NOMO-1 treated with dmso at 0.1 percent for 144 hours (cell line): ENCODE measurements around the gene PTCH2.
A peak's percentile ranks its signal among the peaks of the same experiment; 100 is the strongest.
"Not testable (repeated sequence)": the region's sequence is repeated elsewhere in the genome, so short reads cannot be mapped to it uniquely, and the experiment has no call there.

Experiments
- DNase-seq: peaks from one replicate; lab custom pipeline; 2025; ENCODE audit not compliant: unreplicated experiment; lab: John Stamatoyannopoulos, UW

Gene PTCH2

GRCh38 chr1:44819608-44820327, 23.3 kb downstream of the PTCH2 start:
- peak; percentile 93 for DNase-seq

DNA sequence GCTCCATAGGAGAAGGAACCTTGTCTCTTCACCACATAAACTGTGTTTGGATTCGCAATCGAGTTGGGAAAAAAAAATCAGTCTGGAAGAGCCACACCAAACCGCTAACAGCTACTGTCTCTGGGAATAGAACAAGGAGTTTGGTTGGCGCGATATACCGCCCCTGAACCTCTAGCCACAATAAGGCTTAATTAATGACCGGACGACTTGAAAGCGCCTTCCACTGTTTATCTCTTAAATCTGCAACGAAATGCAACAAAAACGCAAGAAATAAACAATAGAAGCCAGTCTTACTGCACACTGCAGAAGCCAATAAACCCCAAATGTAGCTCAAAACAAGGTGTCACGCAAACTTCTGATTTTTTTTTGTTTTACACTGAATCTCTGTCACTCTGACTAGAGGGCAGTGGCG, 23.9 kb downstream of the PTCH2 start:
- DNase-seq = no peak

GRCh38 chr1:44817771-44818495, 25.1 kb downstream of the PTCH2 start:
- no peak for DNase-seq

DNA sequence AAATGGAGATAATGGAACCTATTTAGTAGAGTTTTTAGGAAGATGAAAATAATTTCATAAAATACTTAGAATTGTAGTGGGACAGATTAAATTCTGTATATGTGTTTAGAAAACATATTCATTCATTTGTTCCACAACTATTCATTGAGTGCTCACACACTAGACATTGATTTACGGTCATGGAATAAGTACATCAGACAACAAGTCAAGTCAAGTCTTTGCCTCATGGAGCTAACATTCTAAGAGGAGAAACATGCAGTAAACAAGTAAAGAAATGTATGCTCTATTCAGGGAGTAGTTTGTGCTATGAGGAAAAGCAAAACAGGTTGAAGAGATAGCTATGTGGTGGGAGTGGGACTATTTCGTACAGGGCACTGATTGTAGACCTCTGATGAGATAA, 25.7 kb downstream of the PTCH2 start:
- no peak for DNase-seq

GRCh38 chr1:44815926-44816325, 27.1 kb downstream of the PTCH2 start:
- DNase-seq = not testable (repeated sequence)

DNA sequence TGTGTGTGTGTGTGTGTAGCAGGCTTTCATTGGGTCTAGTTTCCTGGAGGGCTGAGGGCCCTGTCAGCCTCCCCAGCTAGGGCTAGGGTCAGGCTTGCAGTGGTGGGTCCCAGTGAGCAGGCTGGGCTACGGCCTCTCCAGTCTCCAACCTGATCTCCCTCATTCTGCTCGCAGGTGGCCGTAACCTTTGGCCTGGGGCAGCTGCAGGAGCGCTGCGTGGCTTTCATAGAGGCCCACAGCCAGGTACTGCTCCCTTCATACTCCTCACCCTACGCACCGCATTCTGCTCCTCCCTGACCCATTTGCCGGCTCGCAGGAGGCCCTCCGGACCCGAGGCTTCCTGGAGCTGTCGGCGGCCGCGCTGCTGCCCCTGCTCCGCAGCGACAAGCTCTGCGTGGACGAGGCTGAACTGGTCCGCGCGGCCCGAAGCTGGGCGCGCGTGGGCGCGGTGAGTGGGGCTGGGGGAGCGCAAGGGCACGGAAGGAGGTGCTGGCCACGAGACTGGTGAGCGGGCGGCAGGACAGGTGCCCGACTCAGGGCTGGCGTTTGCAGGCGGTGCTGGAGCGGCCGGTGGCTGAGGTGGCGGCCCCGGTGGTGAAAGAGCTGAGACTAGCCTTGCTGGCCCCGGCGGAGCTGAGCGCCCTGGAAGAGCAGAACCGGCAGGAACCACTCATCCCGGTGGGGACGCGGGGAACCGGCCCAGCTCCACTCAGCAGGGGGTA, 30.1 kb downstream of the PTCH2 start:
- no peak for DNase-seq

DNA sequence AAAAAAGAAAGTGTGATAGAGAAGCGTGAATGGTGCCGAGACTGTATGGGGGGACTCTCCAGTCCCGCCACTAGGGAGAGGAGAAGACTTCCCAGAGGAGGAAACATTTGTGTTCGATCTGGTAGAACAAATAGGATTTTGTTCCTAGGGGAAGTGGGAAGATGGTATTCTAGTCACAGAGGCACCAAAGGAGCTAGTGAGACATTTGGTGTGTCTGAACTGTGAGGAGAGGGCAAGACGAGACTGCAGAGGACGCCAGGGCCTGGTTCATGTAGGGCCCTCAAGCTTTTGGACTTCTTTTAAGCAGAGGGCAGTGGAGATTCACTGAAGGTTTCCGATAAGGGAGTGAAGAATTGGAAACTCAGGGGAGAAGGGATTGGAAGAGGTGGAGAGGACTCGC, 31.8 kb downstream of the PTCH2 start:
- no peak for DNase-seq

DNA sequence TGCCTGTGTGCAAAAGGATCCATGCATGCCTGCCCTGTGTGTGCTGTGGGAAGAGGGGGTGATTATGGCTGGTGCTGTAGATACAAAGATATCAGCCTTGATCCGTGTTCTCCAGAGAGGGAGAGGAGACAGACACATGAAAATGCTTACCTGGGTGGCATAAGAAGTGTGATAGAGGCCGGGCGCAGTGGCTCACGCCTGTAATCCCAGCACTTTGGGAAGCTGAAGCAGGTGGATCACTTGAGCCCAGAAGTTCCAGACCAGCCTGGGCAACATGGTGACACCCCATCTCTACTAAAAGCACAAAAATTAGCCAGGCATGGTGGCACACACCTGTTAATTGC, 32.3 kb downstream of the PTCH2 start:
- DNase-seq = not testable (repeated sequence)

GRCh38 chr1:44810101-44810761, 32.8 kb downstream of the PTCH2 start:
- DNase-seq = no peak

DNA sequence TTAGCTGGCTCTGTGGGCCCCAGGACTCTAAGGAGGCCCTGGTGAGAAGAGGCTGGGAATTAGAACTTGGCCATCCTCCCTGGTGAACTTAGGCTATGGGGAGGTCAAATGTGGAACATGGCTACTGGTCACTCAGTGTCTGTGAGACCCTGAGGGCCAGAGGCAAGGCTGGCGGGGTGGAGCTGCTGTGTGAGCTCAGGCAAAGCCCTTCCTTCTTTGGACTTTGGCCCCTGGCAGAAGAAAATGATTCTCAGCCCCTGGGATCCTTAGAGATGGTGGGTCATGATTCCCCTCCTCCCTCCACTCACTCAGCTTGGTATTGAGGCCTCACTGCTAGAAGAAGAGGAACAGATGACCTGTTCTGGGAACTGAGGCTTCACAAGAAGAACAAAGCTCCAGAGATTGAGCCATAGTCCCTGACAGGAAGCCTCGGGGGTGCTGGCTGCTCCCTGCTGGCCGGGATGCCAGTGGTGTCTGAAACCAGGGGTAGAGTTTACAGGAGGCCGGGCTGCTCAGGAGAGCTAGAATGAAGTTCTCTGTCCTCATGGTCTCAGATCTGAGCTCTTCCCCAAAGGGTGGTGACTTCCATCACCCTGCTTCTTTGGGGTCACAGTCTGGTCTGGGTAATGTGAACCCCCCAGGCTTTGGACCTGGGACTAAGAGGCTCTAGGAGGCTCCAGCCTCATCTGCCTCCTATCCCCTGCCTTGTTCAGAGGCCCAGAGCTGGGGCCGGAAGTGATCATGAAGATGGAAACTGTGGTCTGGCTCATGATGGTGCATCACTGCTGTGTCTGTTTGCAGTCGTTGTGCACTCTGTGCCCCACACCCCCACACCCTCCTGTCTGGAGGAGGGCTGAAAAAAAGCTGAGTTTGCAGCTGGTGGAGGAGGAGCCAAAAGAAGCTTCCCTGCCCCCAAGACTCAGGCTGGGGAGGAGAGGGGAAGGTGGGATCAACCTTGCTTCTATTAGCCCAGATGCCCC, 33.8 kb downstream of the PTCH2 start:
- DNase-seq = peak; percentile 42

DNA sequence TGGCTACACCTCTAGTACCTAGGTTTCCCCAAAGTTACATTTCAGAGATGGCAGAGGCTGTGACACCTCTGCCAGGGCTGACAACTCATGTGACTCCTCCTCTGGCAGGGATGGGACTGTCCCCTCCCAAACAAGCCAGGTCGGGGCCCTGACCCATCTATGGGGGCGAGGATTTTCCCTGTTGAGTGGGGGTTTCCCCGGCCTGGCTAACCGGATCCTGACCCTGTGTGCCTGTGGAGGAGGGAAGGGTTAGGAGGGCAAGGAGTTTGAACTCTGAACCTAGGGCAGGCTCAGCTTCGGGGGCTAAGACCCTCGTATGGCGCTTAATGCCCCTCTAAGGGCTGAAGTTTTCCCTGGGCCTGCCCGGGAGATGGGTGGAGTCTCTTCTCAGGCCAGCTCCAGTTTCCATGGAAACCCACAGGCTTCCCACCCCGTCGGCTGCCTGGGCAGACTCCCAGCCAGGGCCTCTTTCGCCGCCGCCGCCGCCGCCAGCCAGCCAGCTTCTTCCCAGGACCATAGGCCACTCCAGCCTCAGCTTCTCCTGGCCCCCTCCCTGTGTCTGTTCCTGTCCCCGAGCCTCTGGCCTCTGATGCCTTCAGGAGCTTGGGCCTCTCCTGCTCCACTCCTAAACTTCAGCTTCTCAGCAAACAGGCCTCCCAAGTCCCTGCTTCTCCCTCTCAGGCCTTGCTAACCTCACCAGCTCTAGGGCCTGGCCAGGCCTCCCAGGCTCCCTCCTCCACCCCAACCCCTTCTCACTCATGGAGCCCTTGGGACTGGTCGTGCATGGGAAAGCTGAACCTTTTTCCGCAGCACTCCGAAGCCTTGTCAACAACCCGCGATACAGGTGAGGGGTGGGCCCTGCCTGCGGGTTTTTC, 34.8 kb downstream of the PTCH2 start, which contains the start of gene BTBD19:
Gene BTBD19 (plus strand): TSS at position 461 of the 875 bp plus-strand sequence. CDS start 298 bp downstream, at position 759.
- no peak for DNase-seq

- peak; percentile 94 for DNase-seq
Measured at GRCh38 chr1:44807364-44808062, 35.5 kb downstream of the PTCH2 start.

- no peak for DNase-seq
Measured at GRCh38 chr1:44806704-44807363, 36.2 kb downstream of the PTCH2 start, which contains the start of gene DYNLT4. Gene DYNLT4, minus strand, starts transcription at chr1:44807351. Its CDS starts 683 bp downstream, at chr1:44806668.

DNA sequence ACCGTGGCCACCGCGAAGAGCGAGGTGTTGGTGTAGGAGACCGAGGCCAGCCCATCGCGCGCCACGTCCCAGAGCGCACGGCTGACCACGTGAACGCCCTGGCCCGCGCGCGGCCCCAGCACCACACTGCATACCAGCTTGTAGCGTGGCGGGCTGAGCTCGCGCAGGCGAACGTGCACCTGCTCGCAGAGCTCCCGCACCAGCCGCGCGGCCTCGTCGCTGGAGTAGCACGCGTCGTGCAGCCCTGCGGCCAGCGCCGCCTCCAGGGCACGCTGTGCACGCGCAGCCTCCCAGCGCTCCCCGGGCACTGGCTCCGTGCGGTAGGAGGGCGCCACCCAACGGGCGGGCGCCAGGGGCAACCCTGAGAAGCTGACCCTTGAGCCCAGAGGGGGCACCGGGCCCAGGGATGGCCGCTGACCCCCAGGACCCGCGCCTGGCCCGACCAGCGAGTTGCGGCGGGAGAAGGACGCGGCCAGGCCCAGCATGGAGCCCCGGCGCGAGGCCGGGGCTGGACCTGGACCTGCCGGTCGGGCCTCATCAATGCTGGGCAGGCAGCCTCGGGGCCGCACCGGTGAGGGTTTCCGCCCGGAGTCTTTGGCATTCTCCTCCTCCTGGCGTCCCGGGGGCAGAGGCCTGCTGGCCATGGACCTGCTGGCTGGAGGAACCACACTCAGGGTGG, 36.9 kb downstream of the PTCH2 start:
- DNase-seq = no peak

DNA sequence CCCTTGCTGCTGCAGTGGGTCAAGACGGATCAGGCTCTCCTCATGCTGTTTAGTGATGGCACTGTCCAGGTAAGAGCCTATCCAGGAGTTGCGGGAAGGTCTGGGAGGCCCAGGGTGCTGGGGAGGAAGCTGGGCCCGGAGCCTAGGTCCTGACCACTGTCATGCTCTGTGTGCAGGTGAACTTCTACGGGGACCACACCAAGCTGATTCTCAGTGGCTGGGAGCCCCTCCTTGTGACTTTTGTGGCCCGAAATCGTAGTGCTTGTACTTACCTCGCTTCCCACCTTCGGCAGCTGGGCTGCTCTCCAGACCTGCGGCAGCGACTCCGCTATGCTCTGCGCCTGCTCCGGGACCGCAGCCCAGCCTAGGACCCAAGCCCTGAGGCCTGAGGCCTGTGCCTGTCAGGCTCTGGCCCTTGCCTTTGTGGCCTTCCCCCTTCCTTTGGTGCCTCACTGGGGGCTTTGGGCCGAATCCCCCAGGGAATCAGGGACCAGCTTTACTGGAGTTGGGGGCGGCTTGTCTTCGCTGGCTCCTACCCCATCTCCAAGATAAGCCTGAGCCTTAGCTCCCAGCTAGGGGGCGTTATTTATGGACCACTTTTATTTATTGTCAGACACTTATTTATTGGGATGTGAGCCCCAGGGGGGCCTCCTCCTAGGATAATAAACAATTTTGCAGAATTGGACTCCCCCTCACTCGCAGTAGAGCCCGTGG, 37.6 kb downstream of the PTCH2 start:
- no peak for DNase-seq

DNA sequence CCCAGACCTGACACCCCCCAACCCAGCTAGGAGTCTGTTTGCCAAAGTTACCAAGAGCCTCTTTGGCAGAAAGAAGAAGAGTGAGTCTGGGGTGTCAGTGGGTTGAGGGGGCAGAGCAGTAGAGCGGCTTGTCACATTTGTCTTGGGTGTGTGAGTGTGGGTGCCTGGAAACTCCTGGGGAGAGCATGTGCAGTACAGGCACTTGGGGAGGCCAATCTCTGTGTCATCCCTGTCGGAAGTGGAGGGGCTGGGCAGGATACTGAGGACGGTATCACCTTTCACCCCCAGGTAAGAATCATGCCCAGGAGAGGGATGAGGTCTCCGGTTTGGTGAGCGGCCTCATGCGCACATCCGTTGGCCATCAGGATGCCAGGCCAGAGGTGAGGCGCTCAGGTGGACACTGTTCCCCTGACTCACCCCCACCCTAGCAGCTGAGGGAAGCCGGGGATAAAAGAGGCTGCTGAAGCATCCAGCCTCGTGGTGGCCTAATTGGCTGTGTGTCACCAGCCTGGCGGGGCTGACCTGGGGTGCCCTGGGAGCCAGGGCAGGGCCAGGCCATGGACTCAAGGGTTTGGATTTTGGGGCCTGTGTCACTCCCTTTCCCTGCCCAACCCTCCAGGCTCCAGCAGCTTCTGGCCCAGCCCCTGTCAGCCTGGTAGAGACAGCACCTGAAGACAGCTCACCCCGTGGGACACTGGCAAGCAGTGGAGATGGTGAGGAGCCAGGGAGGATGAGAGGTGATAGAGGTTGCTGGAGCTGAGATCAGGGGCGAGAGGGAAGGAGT, 39.5 kb downstream of the PTCH2 start:
- DNase-seq = no peak
